ENCODE results near the gene MLST8. TPM values are rescaled to one million over a fixed set of nuclear protein-coding genes. Genes with fewer than 3 reads are reported as not detected.
"Not testable (repeated sequence)": the region's sequence is repeated elsewhere in the genome, so short reads cannot be mapped to it uniquely, and the experiment has no call there.

MLST8 gene
- total RNA-seq, 1 experiment from 2014 or later, result 26.5 TPM

GRCh38 chr16:2190002-2190658, 15.1 kb upstream of the MLST8 start:
- DNase-seq (ENCODE audit: low read depth), result no peak

- no peak for DNase-seq (ENCODE audit: low read depth)
These were observed 14.4 kb upstream of the MLST8 start for GRCh38 chr16:2190659-2191445.

GRCh38 chr16:2191446-2191706, 13.9 kb upstream of the MLST8 start:
- no peak for DNase-seq (ENCODE audit: low read depth)

- DNase-seq (ENCODE audit: low read depth), result peak; percentile 90
These were observed 11.0 kb upstream of the MLST8 start for GRCh38 chr16:2194166-2194834.

- DNase-seq (ENCODE audit: low read depth), result peak; percentile 51
These were observed 10.4 kb upstream of the MLST8 start for GRCh38 chr16:2194852-2195321.

GRCh38 chr16:2195322-2196161, 9.7 kb upstream of the MLST8 start:
- DNase-seq (ENCODE audit: low read depth), result no peak

- no peak for DNase-seq (ENCODE audit: low read depth)
These were observed 8.9 kb upstream of the MLST8 start, which contains the start of gene CASKIN1 for GRCh38 chr16:2196162-2196980. Gene CASKIN1 (minus strand): TSS chr16:2196605. CDS start chr16:2196432, 173 bp downstream.

GRCh38 chr16:2196981-2197511, 8.2 kb upstream of the MLST8 start:
- no peak for DNase-seq (ENCODE audit: low read depth)

GRCh38 chr16:2197765-2198164, 7.5 kb upstream of the MLST8 start:
- no peak for DNase-seq (ENCODE audit: low read depth)

- DNase-seq (ENCODE audit: low read depth), result no peak
These were observed 7.0 kb upstream of the MLST8 start for GRCh38 chr16:2198283-2198682.

GRCh38 chr16:2199095-2199494, 6.2 kb upstream of the MLST8 start:
- DNase-seq (ENCODE audit: low read depth), result no peak

- no peak for DNase-seq (ENCODE audit: low read depth)
These were observed 5.6 kb upstream of the MLST8 start for GRCh38 chr16:2199621-2200139.

- no peak for DNase-seq (ENCODE audit: low read depth)
These were observed 4.9 kb upstream of the MLST8 start for GRCh38 chr16:2200313-2200712.

GRCh38 chr16:2203119-2203688, 2.0 kb upstream of the MLST8 start:
- DNase-seq (ENCODE audit: low read depth), result not testable (repeated sequence)

- no peak for DNase-seq (ENCODE audit: low read depth)
These were observed 694 bp upstream of the MLST8 start for GRCh38 chr16:2204416-2205103.

GRCh38 chr16:2205967-2206313, 686 bp downstream of the MLST8 start:
- no peak for DNase-seq (ENCODE audit: low read depth)

- DNase-seq (ENCODE audit: low read depth), result no peak
These were observed 1.1 kb downstream of the MLST8 start for GRCh38 chr16:2206420-2206779.

GRCh38 chr16:2206780-2207433, 1.7 kb downstream of the MLST8 start:
- DNase-seq (ENCODE audit: low read depth), result no peak

GRCh38 chr16:2207872-2208271, 2.6 kb downstream of the MLST8 start:
- no peak for DNase-seq (ENCODE audit: low read depth)

Measured in M059J (cell line).